Measurements from ENCODE around the gene LRMDA. TPM values are rescaled to one million over a fixed set of nuclear protein-coding genes. Genes with fewer than 3 reads are reported as not detected.

Gene LRMDA
- total RNA-seq, 4 donors from 2014 or later = 1.4 to 23.1 (median 3.6) TPM

GRCh38 chr10:76436401-76436811 lies 1005.0 kb downstream of the LRMDA start:
- Histone ChIP-seq H3K36me3 (no peaks in the 10 kb centered on the region), H3K27ac (no peak overlapping the region), H3K4me1 (no peaks in the 10 kb centered on the region), H3K27me3 (no peaks in the 10 kb centered on the region), H3K4me3 (no peak overlapping the region), H3K9me3 (no peaks in the 10 kb centered on the region)
- TF ChIP-seq POLR2A (IDR thresholded peaks at IDR 0.05) (no peak), CTCF (IDR thresholded peaks at IDR 0.05) (no peak)
- no peak for DNase-seq

- DNase-seq = no peak
- Histone ChIP-seq H3K4me1 (no peaks in the 10 kb centered on the region), H3K36me3 (no peaks in the 10 kb centered on the region), H3K9me3 (no peaks in the 10 kb centered on the region), H3K27ac (no peak overlapping the region), H3K27me3 (no peaks in the 10 kb centered on the region), H3K4me3 (no peak overlapping the region)
- TF ChIP-seq CTCF (IDR thresholded peaks at IDR 0.05) (no peak), POLR2A (IDR thresholded peaks at IDR 0.05) (no peak)
Observed at GRCh38 chr10:76436981-76437380, 1005.6 kb downstream of the LRMDA start.

GRCh38 chr10:76440426-76440825 lies 1009.0 kb downstream of the LRMDA start:
- Histone ChIP-seq H3K4me3 (no peak overlapping the region), H3K36me3 (no peaks in the 10 kb centered on the region), H3K9me3 (no peaks in the 10 kb centered on the region), H3K27ac (no peak overlapping the region), H3K4me1 (peaks cover 0 to 4% (median 0%) of the 10 kb centered on the region in 4 donors), H3K27me3 (no peaks in the 10 kb centered on the region)
- TF ChIP-seq POLR2A (IDR thresholded peaks at IDR 0.05) (no peak), CTCF (IDR thresholded peaks at IDR 0.05) (no peak)
- no peak for DNase-seq

- Histone ChIP-seq H3K36me3 (no peaks in the 10 kb centered on the region), H3K27ac (no peak overlapping the region), H3K4me1 (peaks cover 0 to 4% (median 0%) of the 10 kb centered on the region in 4 donors), H3K4me3 (no peak overlapping the region), H3K27me3 (no peaks in the 10 kb centered on the region), H3K9me3 (no peaks in the 10 kb centered on the region)
- TF ChIP-seq POLR2A (IDR thresholded peaks at IDR 0.05) (no peak), CTCF (IDR thresholded peaks at IDR 0.05) (no peak)
- no peak for DNase-seq
Observed at GRCh38 chr10:76442113-76442512, 1010.7 kb downstream of the LRMDA start.

GRCh38 chr10:76444034-76444800 lies 1012.8 kb downstream of the LRMDA start:
- no peaks in the 10 kb centered on the region for H3K9me3 ChIP-seq
- peaks cover 0 to 4% (median 0%) of the 10 kb centered on the region in 4 donors for H3K4me1 ChIP-seq
- H3K27ac ChIP-seq = peak overlapping the region in 2 of 4 donors; percentile 13 to 22
- no peak for DNase-seq
- no peaks in the 10 kb centered on the region for H3K27me3 ChIP-seq
- no peaks in the 10 kb centered on the region for H3K36me3 ChIP-seq
- no peak overlapping the region for H3K4me3 ChIP-seq
- TF ChIP-seq POLR2A (IDR thresholded peaks at IDR 0.05) (no peak), CTCF (IDR thresholded peaks at IDR 0.05) (no peak)
